ENCODE results near the gene CIT. TPM values are rescaled to one million over a fixed set of nuclear protein-coding genes. Genes with fewer than 3 reads are reported as not detected.
A peak's percentile ranks its signal among the peaks of the same experiment; 100 is the strongest.

CIT gene
- total RNA-seq, 4 donors from 2014 or later = under 0.01 to 28.1 (median 5.8) TPM

GRCh38 chr12:119914666-119915065, 37.5 kb upstream of the CIT start:
- Histone ChIP-seq H3K27ac (no peak overlapping the region), H3K9me3 (no peaks in the 10 kb centered on the region), H3K4me3 (no peak overlapping the region), H3K4me1 (no peaks in the 10 kb centered on the region), H3K36me3 (no peaks in the 10 kb centered on the region), H3K27me3 (no peaks in the 10 kb centered on the region)
- intact Hi-C loops (cut with DNase I; ENCODE audit: low total_unique reads) = no loop called here
- DNase-seq = no peak
- TF ChIP-seq POLR2A (IDR thresholded peaks at IDR 0.05) (no peak), CTCF (IDR thresholded peaks at IDR 0.05) (no peak)

- DNase-seq = no peak
- intact Hi-C loops (cut with DNase I; ENCODE audit: low total_unique reads) = no loop called here
- H3K9me3 ChIP-seq = no peaks in the 10 kb centered on the region
- H3K4me1 ChIP-seq = no peaks in the 10 kb centered on the region
- no peak for TF ChIP-seq CTCF (IDR thresholded peaks at IDR 0.05)
- no peak for TF ChIP-seq POLR2A (IDR thresholded peaks at IDR 0.05)
- no peak overlapping the region for H3K27ac ChIP-seq
- no peaks in the 10 kb centered on the region for H3K36me3 ChIP-seq
- H3K4me3 ChIP-seq = no peak overlapping the region
- no peaks in the 10 kb centered on the region for H3K27me3 ChIP-seq
Measured at GRCh38 chr12:119913536-119914330, 36.6 kb upstream of the CIT start.

GRCh38 chr12:119911182-119911581, 34.1 kb upstream of the CIT start:
- Histone ChIP-seq H3K4me1 (no peaks in the 10 kb centered on the region), H3K36me3 (no peaks in the 10 kb centered on the region), H3K4me3 (no peak overlapping the region), H3K9me3 (no peaks in the 10 kb centered on the region), H3K27ac (no peak overlapping the region), H3K27me3 (no peaks in the 10 kb centered on the region)
- TF ChIP-seq CTCF (IDR thresholded peaks at IDR 0.05) = no peak
- no peak for TF ChIP-seq POLR2A (IDR thresholded peaks at IDR 0.05)
- intact Hi-C loops (cut with DNase I; ENCODE audit: low total_unique reads) = no loop called here
- DNase-seq = no peak

- no peak for DNase-seq
- intact Hi-C loops (cut with DNase I; ENCODE audit: low total_unique reads) = no loop called here
- Histone ChIP-seq H3K27me3 (no peaks in the 10 kb centered on the region), H3K4me1 (no peaks in the 10 kb centered on the region), H3K36me3 (no peaks in the 10 kb centered on the region), H3K4me3 (no peak overlapping the region), H3K27ac (no peak overlapping the region), H3K9me3 (no peaks in the 10 kb centered on the region)
- TF ChIP-seq POLR2A (IDR thresholded peaks at IDR 0.05) = no peak
- TF ChIP-seq CTCF (IDR thresholded peaks at IDR 0.05) = no peak
Measured at GRCh38 chr12:119910586-119910985, 33.5 kb upstream of the CIT start.

GRCh38 chr12:119902084-119902509, 25.0 kb upstream of the CIT start:
- no peaks in the 10 kb centered on the region for H3K36me3 ChIP-seq
- H3K9me3 ChIP-seq = no peaks in the 10 kb centered on the region
- no peaks in the 10 kb centered on the region for H3K27me3 ChIP-seq
- no peak for TF ChIP-seq POLR2A (IDR thresholded peaks at IDR 0.05)
- TF ChIP-seq CTCF (IDR thresholded peaks at IDR 0.05) = peak in 1 of 4 experiments; percentile 37
- intact Hi-C loops (cut with DNase I; ENCODE audit: low total_unique reads) = no loop called here
- no peak overlapping the region for H3K27ac ChIP-seq
- H3K4me1 ChIP-seq = no peaks in the 10 kb centered on the region
- no peak overlapping the region for H3K4me3 ChIP-seq
- no peak for DNase-seq
